Measurements from ENCODE around the gene CES1.

GRCh38 chr16:55861288-55861687 lies 28.4 kb upstream of the CES1 start:
- TF ChIP-seq POLR2A (IDR thresholded peaks at IDR 0.05): no peak
- no peak for TF ChIP-seq CTCF (IDR thresholded peaks at IDR 0.05)
